Skeletal muscle tissue (tissue), 5 donors: Measurements from ENCODE around the gene HMGN1. TPM values are rescaled to one million over a fixed set of nuclear protein-coding genes. Genes with fewer than 3 reads are reported as not detected.
A peak's percentile ranks its signal among the peaks of the same experiment; 100 is the strongest.

Experiments used
- H3K27ac ChIP-seq: one replicate; pipeline ENCODE4 v1.7.0; 2013; ENCODE audit warnings: mild to moderate bottlenecking, low read depth, low read length, inconsistent platforms
- H3K27me3 ChIP-seq, 3 donors: one replicate each; pipeline ENCODE4 v1.7.0; 2013; ENCODE audit warnings: low read length in 3 of 3; ENCODE audit not compliant: control insufficient read depth in 3 of 3, insufficient read depth in 3 of 3
- H3K36me3 ChIP-seq, 3 donors: one replicate each; pipeline ENCODE4 v1.7.0; 2013; ENCODE audit warnings: low read length in 3 of 3; ENCODE audit not compliant: control insufficient read depth in 3 of 3, insufficient read depth in 3 of 3
- H3K4me1 ChIP-seq, 3 donors: one replicate each; pipeline ENCODE4 v1.7.0; 2013; ENCODE audit warnings: low read length in 3 of 3, mild to moderate bottlenecking in 3 of 3; ENCODE audit not compliant: control insufficient read depth in 3 of 3, insufficient read depth in 3 of 3
- H3K4me3 ChIP-seq, 3 donors: one replicate each; pipeline ENCODE4 v1.7.0; 2013; ENCODE audit warnings: low read length in 3 of 3
- H3K9ac ChIP-seq, 3 donors: one replicate each; pipeline ENCODE4 v1.7.0; 2013; ENCODE audit warnings: low read length in 3 of 3, mild to moderate bottlenecking in 3 of 3, moderate library complexity in 2 of 3, low read depth in 1 of 3
- H3K9me3 ChIP-seq, 3 donors: one replicate each; pipeline ENCODE4 v1.7.0; 2013; ENCODE audit warnings: low read length in 3 of 3; ENCODE audit not compliant: control insufficient read depth in 3 of 3
- small RNA-seq: library from RNA; depleted of rRNA; stranded (forward); fragments of <200 nt; gene quantifications from one replicate; pipeline ENCODE3, GENCODE V24; 2014
- total RNA-seq: library from RNA; depleted of rRNA; stranded (reverse); fragments of >200 nt; gene quantifications from one replicate; pipeline ENCODE4 v1.2.3, GENCODE V29; 2014
- donor health status: Osteomylitis.

HMGN1 gene
- total RNA-seq, 1 donor from 2014 or later: 87.7 TPM

DNA sequence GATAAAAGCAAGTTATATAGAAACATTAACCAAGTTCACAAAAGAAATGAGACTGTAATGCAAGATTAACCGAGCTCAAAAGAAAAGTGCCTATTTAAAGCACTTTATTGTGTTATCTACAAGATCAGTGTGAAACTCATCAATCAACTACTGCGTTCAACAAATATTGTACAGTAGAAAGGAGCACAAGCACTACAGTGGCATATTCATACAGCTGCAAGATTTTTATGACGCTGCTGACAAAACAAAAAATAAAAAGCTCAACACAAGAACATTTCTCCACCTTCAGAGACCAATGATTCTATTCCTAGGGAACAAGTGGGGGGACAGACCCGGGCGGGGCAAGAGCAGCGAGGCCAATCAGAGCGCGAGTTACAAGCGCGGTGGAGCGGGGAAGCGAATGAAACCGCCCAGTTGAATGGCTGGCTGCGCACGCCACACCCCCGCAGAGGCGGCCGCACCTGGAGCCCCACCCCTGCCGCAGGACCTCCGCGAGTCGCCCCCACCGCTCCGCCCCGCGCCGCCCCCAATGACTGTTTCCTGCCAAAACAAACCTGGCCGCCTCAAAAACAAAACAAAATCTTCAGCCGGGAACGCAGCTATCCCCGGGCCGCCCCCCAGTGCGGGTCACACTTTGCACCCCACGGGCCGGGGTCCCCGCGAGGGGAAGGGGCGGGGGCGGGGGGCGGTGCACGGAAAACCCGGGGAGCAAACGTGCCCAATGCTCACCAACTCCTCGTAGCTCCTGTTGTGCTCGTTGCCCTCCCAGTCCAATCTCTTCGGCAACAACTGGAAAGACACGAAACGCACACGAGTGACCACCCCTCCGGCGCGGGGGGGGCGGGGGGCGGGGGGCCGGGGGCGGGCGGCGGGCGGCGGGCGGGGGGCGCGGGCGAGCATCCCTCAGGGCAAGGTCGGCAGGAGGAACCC, 36.5 kb downstream of the HMGN1 start:
- Histone ChIP-seq H3K4me3 (peak overlapping the region; percentile 44 to 90 (median 88)), H3K27me3 (no peaks in the 10 kb centered on the region), H3K9ac (peak overlapping the region in 2 of 3 donors; percentile 65 to 94), H3K9me3 (no peaks in the 10 kb centered on the region), H3K27ac (peak overlapping the region; percentile 94), H3K4me1 (peaks cover 7 to 18% (median 10%) of the 10 kb centered on the region in 3 donors), H3K36me3 (peaks cover 3 to 6% (median 4%) of the 10 kb centered on the region in 3 donors)

DNA sequence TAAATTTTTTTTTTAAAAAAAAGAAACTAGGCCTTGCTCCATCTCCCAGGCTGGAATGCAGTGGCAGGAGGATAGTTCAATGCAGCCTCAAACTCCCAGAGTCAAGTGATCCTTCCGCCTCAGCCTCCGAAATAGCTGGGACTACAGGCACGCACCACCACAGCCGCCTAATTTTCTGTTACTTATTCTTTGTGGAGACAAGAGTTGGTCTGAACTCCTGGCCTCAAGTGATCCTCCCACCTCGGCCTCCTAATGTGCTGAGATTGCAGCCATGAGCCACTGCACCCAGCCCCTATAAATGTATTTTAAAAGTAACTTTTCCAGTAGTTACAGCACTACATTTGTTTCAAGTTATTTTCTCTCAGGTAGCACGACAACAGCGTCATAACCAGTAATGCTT, 37.7 kb downstream of the HMGN1 start:
- H3K4me1 ChIP-seq: peaks cover 7 to 18% (median 10%) of the 10 kb centered on the region in 3 donors
- no peaks in the 10 kb centered on the region for H3K27me3 ChIP-seq
- H3K4me3 ChIP-seq: no peak overlapping the region
- no peaks in the 10 kb centered on the region for H3K9me3 ChIP-seq
- H3K36me3 ChIP-seq: peaks cover 3 to 6% (median 4%) of the 10 kb centered on the region in 3 donors
- H3K9ac ChIP-seq: peak overlapping the region in 1 of 3 donors; percentile 1
- H3K27ac ChIP-seq: no peak overlapping the region

DNA sequence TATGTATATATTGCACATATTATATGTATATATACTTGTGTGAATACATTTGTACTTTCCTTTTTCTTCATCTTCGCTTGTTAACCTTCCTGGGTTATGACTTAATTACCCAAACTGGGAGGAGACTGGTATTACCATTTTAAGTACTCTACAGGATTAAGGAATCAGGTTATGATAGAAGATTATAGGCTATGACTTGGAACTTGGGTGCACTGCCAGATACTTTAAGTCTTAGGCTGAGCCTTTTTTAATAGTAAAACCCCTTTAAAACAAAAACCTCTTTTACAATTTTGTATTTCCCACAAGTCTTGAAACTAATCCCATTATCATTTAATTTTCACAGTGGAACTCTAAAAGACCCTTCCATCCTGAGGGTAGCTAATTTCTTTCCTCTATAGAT, 41.4 kb downstream of the HMGN1 start:
- peaks cover 3 to 6% (median 4%) of the 10 kb centered on the region in 3 donors for H3K36me3 ChIP-seq
- H3K27ac ChIP-seq: no peak overlapping the region
- H3K9ac ChIP-seq: no peak overlapping the region
- no peak overlapping the region for H3K4me3 ChIP-seq
- H3K4me1 ChIP-seq: peaks cover 2 to 9% (median 5%) of the 10 kb centered on the region in 3 donors
- no peaks in the 10 kb centered on the region for H3K27me3 ChIP-seq
- no peaks in the 10 kb centered on the region for H3K9me3 ChIP-seq

DNA sequence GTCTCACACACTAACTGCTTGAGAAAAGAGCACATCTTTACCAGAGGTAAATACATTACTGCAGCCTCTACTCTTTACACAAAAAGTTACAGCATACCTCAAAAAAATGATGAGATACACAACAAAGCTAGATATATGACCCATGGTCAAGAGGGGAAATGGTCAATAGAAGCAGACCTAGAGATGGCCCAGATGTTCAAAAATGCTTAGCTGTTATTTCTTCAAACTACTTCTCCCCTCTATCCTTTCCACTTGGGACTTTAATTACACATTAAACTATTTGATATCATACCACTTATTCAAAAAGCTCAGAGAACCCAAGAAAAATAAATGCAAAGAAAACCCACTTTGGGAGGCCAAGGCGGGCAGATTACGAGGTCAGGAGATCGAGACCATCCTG, 48.3 kb downstream of the HMGN1 start:
- Histone ChIP-seq H3K4me3 (no peak overlapping the region), H3K27me3 (no peaks in the 10 kb centered on the region), H3K4me1 (peaks cover 0 to 4% (median 4%) of the 10 kb centered on the region in 3 donors), H3K9ac (no peak overlapping the region), H3K9me3 (no peaks in the 10 kb centered on the region), H3K36me3 (peaks cover 6 to 25% (median 16%) of the 10 kb centered on the region in 3 donors), H3K27ac (no peak overlapping the region)

DNA sequence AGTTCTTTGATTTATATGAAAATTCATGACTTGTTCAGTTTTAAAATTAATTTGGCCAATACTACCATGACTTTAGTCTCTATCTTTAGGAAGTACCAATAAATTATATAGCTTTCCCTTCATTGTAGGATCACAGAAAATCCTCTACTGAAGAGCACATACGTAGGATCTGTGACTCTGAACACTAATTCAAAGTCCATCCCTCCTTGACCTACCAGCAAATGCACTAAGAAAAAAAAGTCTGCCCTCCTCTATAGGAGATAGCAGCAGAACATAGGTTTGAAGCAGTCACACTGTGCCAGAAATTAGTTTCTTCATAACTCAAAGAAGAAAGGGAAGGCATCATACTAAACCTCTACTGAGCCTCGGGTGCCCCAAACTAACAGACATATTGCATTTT, 52.0 kb downstream of the HMGN1 start:
- no peaks in the 10 kb centered on the region for H3K9me3 ChIP-seq
- H3K4me1 ChIP-seq: peaks cover 0 to 4% (median 4%) of the 10 kb centered on the region in 3 donors
- no peak overlapping the region for H3K4me3 ChIP-seq
- H3K9ac ChIP-seq: no peak overlapping the region
- peaks cover 12 to 41% (median 39%) of the 10 kb centered on the region in 3 donors for H3K36me3 ChIP-seq
- H3K27ac ChIP-seq: no peak overlapping the region
- no peaks in the 10 kb centered on the region for H3K27me3 ChIP-seq

Small RNA genes lying within 50 kb of the gene (small RNA-seq; reads per million reads assigned to genes)
- gene RF00019: not detected

Other genes starting within 250 kb of the HMGN1 start
- 39.1 TPM for gene PSMG1, start 165.6 kb downstream of the HMGN1 start, total RNA-seq
- 142 TPM for gene BRWD1, start 35.5 kb downstream of the HMGN1 start, total RNA-seq
- 0.52 TPM for gene LCA5L, start 96.7 kb upstream of the HMGN1 start, total RNA-seq
- 58.5 TPM for gene SH3BGR, start 102.9 kb upstream of the HMGN1 start, total RNA-seq